NCI-H1048 (cell line): ENCODE measurements around the gene PPP1R27.

Source experiments
- DNase-seq: peaks from one replicate; lab custom pipeline; 2025; lab: John Stamatoyannopoulos, UW

Gene PPP1R27

GRCh38 chr17:81821147-81821546 lies 13.7 kb downstream of the PPP1R27 start:
- no peak for DNase-seq

DNA sequence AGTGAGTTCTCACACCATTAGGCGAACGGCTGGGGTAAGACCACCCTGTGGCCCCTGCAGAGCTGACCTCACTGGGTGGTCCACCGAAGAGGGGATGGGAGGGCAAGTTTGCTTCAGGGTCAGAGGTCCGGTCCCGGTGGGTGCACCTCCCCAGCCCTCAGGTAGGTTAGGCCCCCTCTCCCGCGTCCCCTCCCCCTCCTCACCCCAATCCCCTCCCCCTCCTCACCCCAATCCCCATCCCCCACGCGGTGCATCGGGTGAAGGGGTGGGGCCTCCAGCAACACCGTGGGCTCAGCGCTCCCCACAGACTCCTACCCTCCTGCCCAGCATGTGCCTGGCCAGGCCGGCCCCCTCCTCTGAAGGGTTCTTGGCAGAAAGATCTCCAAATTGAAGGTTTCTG lies 15.1 kb downstream of the PPP1R27 start:
- no peak for DNase-seq

DNA sequence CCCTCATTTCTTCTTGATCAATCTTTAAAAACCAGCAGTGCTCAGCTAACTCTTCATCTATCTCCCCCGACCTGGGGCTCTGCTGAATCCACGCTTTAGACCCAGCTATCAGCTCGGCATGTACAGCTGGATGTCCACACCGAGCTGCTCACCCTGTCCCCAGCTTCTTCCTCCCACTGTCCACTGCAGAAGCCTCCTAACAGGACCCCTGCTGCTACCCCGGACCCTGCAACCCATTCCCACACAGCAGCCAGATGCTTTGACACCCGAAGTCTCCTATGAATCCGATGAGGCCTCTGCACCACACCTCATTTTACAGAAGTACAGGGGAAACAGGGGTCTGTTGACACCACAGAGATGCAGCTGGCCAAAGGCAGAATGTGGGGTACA lies 17.1 kb downstream of the PPP1R27 start:
- no peak for DNase-seq

DNA sequence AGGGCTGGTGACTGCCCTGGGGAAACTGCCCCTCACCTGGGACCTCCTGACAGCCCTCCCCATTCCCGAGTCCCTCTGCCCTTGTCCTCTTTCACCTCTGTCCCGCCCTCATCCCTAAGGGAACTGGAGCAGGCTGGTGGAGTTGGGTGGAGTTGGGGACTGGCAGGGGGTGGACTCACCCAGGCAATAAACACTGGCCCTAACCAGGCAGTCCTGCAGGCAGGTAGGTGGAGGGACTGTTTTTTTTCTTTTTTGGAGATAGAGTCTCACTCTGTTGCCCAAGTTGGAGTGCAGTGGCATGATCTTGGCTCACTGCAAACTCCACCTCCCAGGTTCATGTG lies 19.2 kb downstream of the PPP1R27 start:
- DNase-seq, result no peak

GRCh38 chr17:81814748-81815645 lies 19.9 kb downstream of the PPP1R27 start:
- DNase-seq, result no peak

GRCh38 chr17:81813861-81814683 lies 20.8 kb downstream of the PPP1R27 start:
- DNase-seq, result no peak

DNA sequence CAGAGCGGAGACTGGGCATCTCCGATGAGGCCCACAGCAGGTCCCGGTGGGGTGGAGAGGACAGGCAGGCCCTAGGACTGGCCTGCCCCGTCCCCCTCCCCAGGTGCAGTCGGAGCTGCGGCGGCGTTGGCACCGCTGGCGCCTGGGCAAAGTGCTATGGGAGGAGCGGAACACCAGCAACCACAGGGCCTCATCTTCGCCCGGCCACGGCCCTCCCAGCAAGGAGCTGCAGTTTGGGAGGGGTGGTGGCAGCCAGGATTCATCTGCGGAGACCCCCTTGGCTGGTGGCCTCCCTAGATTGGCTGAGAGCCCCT lies 21.5 kb downstream of the PPP1R27 start:
- no peak for DNase-seq

DNA sequence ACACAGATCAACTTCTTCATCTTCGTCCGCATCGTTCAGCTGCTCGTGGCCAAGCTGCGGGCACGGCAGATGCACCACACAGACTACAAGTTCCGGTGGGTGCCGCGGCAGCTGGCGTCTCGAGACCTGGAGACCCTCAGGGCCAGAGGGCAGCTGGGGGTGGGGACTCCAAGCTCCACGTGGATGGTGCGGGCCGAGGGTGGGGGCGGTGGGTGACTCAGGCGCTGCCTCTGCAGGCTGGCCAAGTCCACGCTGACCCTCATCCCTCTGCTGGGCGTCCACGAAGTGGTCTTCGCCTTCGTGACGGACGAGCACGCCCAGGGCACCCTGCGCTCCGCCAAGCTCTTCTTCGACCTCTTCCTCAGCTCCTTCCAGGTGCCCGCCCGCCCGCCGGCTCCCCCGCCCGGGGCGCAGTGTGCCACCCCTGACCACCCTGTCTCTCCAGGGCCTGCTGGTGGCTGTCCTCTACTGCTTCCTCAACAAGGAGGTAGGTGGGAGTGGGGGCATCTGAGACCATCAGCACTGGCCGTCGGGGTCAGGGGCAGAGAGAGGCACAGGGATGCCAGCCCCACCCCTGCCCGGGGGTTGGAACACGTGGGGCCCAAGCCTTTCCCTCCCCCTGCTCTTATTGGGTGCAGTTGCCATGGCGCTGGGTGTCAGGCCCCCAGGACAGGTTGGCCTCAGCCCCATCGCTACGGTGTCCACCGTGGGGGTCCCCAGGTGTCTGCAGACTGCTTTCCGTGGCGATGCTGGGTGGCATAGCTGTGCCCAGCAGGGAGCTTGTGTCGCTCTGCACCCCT lies 22.1 kb downstream of the PPP1R27 start:
- no peak for DNase-seq

DNA sequence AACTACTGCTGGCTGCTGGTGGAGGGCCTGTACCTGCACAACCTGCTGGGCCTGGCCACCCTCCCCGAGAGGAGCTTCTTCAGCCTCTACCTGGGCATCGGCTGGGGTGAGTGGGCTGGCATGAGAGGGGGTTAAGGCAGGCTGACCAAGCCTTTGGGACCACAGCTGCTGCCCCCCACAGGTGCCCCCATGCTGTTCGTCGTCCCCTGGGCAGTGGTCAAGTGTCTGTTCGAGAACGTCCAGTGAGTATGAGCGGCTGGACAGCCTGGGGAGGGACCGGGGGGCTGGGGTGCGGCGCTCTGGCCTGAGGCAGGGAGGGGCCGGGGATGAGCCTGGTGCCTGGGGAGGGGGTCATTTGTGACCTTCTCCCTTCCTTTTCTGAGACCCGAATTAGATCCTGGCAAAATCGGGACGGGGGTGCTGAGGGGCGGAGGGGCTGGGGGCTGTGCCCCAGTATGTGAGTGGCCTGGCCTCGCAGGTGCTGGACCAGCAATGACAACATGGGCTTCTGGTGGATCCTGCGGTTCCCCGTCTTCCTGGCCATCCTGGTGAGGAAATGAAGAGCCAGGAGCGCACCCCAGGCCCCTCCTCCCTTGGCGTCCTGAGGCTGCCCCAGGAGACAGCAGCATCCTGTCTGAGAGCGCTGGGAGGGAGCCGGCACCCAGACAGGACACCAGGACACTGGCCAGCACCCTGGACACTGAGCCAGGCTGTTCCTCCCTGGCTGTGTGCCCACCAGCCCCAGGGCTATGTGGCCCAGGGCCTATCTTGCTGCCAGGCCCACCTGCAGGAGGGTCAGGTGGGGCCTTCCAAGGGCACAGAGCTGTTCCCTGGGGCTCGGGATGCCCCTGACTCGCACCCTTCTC lies 22.9 kb downstream of the PPP1R27 start:
- no peak for DNase-seq

DNA sequence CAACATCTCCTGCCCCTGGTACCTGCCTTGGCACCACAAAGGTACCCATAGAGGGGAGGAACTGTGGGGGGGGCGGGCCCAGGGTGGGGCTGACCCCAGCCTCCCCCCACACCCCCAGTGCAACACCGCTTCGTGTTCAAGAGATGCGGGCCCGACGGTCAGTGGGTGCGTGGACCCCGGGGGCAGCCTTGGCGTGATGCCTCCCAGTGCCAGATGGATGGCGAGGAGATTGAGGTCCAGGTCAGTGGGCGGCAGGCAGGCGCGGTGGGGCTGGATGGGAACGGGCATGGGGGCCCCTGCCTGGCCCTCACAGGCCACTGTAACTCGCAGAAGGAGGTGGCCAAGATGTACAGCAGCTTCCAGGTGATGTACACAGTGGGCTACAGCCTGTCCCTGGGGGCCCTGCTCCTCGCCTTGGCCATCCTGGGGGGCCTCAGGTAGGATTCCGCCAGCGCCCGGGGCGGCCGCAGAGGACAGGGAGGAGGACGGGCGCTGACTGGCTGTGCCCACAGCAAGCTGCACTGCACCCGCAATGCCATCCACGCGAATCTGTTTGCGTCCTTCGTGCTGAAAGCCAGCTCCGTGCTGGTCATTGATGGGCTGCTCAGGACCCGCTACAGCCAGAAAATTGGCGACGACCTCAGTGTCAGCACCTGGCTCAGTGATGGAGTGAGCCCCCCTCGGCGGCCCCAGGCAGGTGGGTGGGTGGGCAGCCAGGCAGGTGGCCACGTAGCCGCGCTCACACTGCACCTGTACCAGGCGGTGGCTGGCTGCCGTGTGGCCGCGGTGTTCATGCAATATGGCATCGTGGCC lies 23.8 kb downstream of the PPP1R27 start:
- no peak for DNase-seq

- no peak for DNase-seq
These were observed 24.4 kb downstream of the PPP1R27 start for GRCh38 chr17:81810476-81810875.

DNA sequence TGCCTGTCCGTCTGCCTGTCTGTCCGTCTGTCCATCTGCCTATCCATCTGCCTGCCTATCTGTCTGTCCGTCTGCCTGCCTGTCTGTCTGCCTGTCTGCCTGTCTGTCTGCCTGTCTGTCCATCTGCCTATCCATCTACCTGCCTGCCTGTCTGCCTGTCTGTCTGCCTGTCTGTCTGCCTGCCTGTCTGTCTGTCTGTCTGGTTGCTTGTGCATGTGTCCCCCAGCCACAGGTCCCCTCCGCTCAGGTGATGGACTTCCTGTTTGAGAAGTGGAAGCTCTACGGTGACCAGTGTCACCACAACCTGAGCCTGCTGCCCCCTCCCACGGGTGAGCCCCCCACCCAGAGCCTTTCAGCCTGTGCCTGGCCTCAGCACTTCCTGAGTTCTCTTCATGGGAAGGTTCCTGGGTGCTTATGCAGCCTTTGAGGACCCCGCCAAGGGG lies 25.3 kb downstream of the PPP1R27 start:
- no peak for DNase-seq

- DNase-seq, result no peak
These were observed 25.9 kb downstream of the PPP1R27 start for GRCh38 chr17:81808778-81809555.

- no peak for DNase-seq
These were observed 27.0 kb downstream of the PPP1R27 start for GRCh38 chr17:81807839-81808238.

- no peak for DNase-seq
These were observed 27.6 kb downstream of the PPP1R27 start for GRCh38 chr17:81807210-81807719.

DNA sequence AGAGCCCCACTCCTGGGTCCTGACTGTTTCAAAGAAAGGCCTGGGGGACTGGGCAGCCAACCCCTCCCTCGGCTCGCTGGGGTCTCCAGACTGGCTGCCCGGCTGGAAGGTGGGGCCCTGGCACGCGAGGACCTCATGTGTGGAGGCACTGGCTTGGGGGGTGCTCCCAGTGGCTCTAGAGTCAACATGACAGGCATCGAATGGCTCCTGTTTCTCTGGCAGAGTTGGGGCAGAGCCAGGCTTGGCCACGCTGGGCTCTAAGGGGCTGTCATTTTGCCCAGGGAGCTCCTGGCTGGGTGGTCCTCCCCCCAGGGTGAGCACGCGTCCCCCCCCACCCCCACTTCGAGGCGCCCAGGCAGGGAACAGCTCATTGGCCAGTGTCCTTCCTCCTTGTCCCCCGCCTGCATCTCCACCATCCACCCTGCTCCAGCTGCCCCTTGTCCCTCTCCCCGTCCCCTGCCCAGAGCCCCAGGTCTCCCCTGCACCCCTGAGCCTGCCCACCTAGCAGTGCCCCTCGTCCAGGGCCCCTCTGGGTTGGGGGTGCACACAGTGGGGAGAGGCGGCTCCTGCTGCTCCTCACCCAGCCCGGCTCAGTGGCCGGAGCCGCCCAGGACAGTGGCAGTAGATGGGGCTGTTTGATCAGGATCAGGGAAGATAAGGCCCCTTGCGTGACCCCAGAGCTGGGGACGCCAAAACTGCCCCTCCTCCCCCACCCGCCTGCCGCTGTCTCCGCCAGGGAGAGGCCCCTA lies 28.2 kb downstream of the PPP1R27 start:
- no peak for DNase-seq

GRCh38 chr17:81805707-81806460 lies 29.0 kb downstream of the PPP1R27 start:
- no peak for DNase-seq
